ENCODE measurements around the gene DGKE. TPM values are rescaled to one million over a fixed set of nuclear protein-coding genes. Genes with fewer than 3 reads are reported as not detected.
A peak's percentile ranks its signal among the peaks of the same experiment; 100 is the strongest.

The DGKE gene
- total RNA-seq, 1 experiment from 2014 or later = 8.5 TPM

GRCh38 chr17:56819431-56820145 lies 14.4 kb upstream of the DGKE start (continued):
- TF ChIP-seq, protein P1, sequence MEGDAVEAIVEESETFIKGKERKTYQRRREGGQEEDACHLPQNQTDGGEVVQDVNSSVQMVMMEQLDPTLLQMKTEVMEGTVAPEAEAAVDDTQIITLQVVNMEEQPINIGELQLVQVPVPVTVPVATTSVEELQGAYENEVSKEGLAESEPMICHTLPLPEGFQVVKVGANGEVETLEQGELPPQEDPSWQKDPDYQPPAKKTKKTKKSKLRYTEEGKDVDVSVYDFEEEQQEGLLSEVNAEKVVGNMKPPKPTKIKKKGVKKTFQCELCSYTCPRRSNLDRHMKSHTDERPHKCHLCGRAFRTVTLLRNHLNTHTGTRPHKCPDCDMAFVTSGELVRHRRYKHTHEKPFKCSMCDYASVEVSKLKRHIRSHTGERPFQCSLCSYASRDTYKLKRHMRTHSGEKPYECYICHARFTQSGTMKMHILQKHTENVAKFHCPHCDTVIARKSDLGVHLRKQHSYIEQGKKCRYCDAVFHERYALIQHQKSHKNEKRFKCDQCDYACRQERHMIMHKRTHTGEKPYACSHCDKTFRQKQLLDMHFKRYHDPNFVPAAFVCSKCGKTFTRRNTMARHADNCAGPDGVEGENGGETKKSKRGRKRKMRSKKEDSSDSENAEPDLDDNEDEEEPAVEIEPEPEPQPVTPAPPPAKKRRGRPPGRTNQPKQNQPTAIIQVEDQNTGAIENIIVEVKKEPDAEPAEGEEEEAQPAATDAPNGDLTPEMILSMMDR (IDR thresholded peaks at IDR 0.05) = peak; percentile 79

DNA sequence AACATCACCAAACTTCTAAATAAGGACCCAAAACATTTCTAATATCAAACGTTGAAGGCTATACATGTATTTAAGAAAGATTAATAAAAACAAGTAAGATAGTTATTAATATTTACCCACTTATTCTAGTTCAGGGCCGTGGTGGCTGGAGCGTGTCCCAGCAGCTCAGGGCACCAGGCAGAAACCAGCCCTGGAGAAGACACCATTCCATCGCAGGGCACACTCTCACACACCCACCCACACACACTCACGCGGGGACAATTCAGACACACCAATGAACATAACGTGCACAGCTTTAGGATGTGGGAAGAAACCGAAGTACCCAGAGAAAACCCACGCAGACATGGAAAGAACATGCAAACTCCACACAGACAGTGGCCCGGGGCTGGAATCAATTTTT lies 13.7 kb upstream of the DGKE start:
- no peak overlapping the region for H3K4me3 Mint-ChIP-seq
- POLR2A ChIA-PET = no interaction called here
- no peak for TF ChIP-seq RELA (CRISPR knock-in tag; IDR thresholded peaks at IDR 0.05; ENCODE audit: borderline replicate concordance)
- TF ChIP-seq ELF4 (CRISPR knock-in tag; IDR thresholded peaks at IDR 0.05; ENCODE audit: low read depth) = no peak
- TF ChIP-seq NR1H2 (CRISPR knock-in tag; IDR thresholded peaks at IDR 0.05) = no peak
- no peak overlapping the region for H3K27ac Mint-ChIP-seq
- no peaks in the 10 kb centered on the region; the same call in 1 of the 2 replicates for H3K27me3 Mint-ChIP-seq (ENCODE audit: low read depth)
- H3K4me1 Mint-ChIP-seq = peaks cover 10% of the 10 kb centered on the region
- H3K36me3 Mint-ChIP-seq = peaks cover 4% of the 10 kb centered on the region; the same call in 1 of the 2 replicates
- no peaks in the 10 kb centered on the region for H3K9me3 Mint-ChIP-seq
- DNase-seq (ENCODE audit: low spot score) (no peak), ATAC-seq (no peak)
- CTCF ChIA-PET = interaction anchor here (0.5 to 1.8 kb wide), 49 partner anchors 8 to 318 kb away, joined by 3 to 36 read pairs (median 4); partner anchors contain the start of genes AKAP1, C17orf67, COIL and DGKE

DNA sequence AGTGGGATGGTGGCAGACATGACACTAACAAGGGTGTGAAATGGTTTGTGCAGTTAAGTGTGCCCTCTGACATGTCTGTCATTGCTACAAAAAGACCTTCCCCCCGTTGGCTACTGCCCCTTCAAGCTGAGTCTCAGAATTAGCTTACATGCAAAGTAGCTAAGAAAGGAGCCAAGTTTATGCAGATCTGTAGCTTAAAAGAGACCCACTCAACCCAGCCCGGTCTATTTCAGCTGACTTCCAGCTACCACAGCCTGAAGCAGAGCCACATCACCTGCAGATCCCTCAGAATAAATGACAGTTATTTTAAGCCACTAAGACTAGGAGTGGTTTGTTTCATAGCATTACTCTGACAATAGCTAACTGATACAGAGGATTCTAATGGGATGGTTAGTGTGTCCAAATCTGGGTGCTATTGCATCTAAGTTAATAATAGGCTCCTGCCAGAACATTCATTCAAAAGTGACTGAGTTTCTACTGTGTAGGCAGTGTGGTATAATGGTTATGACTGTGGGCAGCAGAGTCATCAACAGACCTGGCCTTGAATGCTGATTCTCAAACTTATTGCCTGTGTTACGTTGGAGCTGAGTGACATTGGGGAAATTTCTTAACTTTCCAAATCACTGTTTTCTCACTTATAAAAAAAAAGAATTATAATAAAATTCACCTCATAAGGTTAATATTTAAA lies 12.0 kb upstream of the DGKE start:
- peaks cover 10% of the 10 kb centered on the region for H3K4me1 Mint-ChIP-seq
- DNase-seq (ENCODE audit: low spot score) (no peak), ATAC-seq (no peak)
- H3K4me3 Mint-ChIP-seq = no peak overlapping the region
- ChIA-PET CTCF (no interaction called here), POLR2A (no interaction called here)
- H3K27me3 Mint-ChIP-seq (ENCODE audit: low read depth) = no peaks in the 10 kb centered on the region; the same call in 1 of the 2 replicates
- TF ChIP-seq, protein P2, sequence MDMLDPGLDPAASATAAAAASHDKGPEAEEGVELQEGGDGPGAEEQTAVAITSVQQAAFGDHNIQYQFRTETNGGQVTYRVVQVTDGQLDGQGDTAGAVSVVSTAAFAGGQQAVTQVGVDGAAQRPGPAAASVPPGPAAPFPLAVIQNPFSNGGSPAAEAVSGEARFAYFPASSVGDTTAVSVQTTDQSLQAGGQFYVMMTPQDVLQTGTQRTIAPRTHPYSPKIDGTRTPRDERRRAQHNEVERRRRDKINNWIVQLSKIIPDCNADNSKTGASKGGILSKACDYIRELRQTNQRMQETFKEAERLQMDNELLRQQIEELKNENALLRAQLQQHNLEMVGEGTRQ (CRISPR knock-in tag; IDR thresholded peaks at IDR 0.05) = no peak
- TF ChIP-seq ARID4B (CRISPR knock-in tag; IDR thresholded peaks at IDR 0.05; ENCODE audit: borderline replicate concordance) (no peak), ATF1 (CRISPR knock-in tag; IDR thresholded peaks at IDR 0.05) (no peak), ZNF281 (CRISPR knock-in tag; IDR thresholded peaks at IDR 0.05) (no peak), RORB (CRISPR knock-in tag; IDR thresholded peaks at IDR 0.05) (no peak), ZNF396 (CRISPR knock-in tag; IDR thresholded peaks at IDR 0.05; ENCODE audit: borderline replicate concordance) (no peak), ZNF219 (CRISPR knock-in tag; IDR thresholded peaks at IDR 0.05; ENCODE audit: borderline replicate concordance) (no peak), NR3C1 (CRISPR knock-in tag; conservative IDR thresholded peaks at IDR 0.05; ENCODE audit: low read depth) (no peak)
- no peaks in the 10 kb centered on the region for H3K9me3 Mint-ChIP-seq
- H3K27ac Mint-ChIP-seq = no peak overlapping the region
- peaks cover 4% of the 10 kb centered on the region; the same call in 1 of the 2 replicates for H3K36me3 Mint-ChIP-seq

All from WTC11 (cell line).